Endothelial cell (in vitro differentiated cells): ENCODE measurements around the gene BMPR1B. TPM values are rescaled to one million over a fixed set of nuclear protein-coding genes. Genes with fewer than 3 reads are reported as not detected.

Source experiments
- DNase-seq: peaks from one replicate; pipeline ENCODE4 v3.0.0; 2021; ENCODE audit warnings: low spot score
- H3K27ac Mint-ChIP-seq: one replicate; pipeline ENCODE4 v1.8.0; 2021; ENCODE audit warnings: mixed read lengths, inconsistent platforms; ENCODE audit not compliant: unreplicated experiment
- H3K27me3 Mint-ChIP-seq: one replicate; pipeline ENCODE4 v1.8.0; 2021; ENCODE audit warnings: mild to moderate bottlenecking, moderate library complexity, mixed read lengths, inconsistent platforms; ENCODE audit not compliant: unreplicated experiment
- H3K36me3 Mint-ChIP-seq: one replicate; pipeline ENCODE4 v1.8.0; 2021; ENCODE audit warnings: mild to moderate bottlenecking, low read depth, mixed read lengths, inconsistent platforms; ENCODE audit not compliant: unreplicated experiment
- H3K4me1 Mint-ChIP-seq: one replicate; pipeline ENCODE4 v1.8.0; 2021; ENCODE audit warnings: mild to moderate bottlenecking, mixed read lengths, inconsistent platforms; ENCODE audit not compliant: unreplicated experiment
- H3K4me3 Mint-ChIP-seq: one replicate; pipeline ENCODE4 v1.8.0; 2021; ENCODE audit warnings: mild to moderate bottlenecking, mixed read lengths, inconsistent platforms; ENCODE audit not compliant: unreplicated experiment
- H3K9me3 Mint-ChIP-seq: one replicate; pipeline ENCODE4 v1.8.0; 2021; ENCODE audit warnings: mixed read lengths, inconsistent platforms; ENCODE audit not compliant: unreplicated experiment
- CTCF ChIP-seq: fragments of 200-600 bp; sonication (generic); IDR thresholded peaks from one replicate; pipeline ENCODE4 v1.5.0; 2021; ENCODE audit warnings: antibody characterized with exemption; ENCODE audit not compliant: unreplicated experiment
- total RNA-seq: library from RNA; stranded (reverse); fragmentation: NEBNext Ultra II Directional; extraction: Animal tissue kit (Norgen Biotek cat#: 25700); gene quantifications from one replicate; pipeline ENCODE4 v1.2.1, GENCODE V29; 2021; ENCODE audit not compliant: unreplicated experiment

The BMPR1B gene
- total RNA-seq, 1 donor from 2014 or later, result 5.4 TPM

- no peak for DNase-seq
- Mint-ChIP-seq H3K9me3 (no peaks in the 10 kb centered on the region), H3K27ac (no peak overlapping the region), H3K27me3 (no peaks in the 10 kb centered on the region), H3K4me3 (no peak overlapping the region), H3K4me1 (peaks cover 3% of the 10 kb centered on the region), H3K36me3 (no peaks in the 10 kb centered on the region)
- TF ChIP-seq CTCF, result no peak
Measured at GRCh38 chr4:94962484-94962883, 204.7 kb downstream of the BMPR1B start.

- no peaks in the 10 kb centered on the region for H3K9me3 Mint-ChIP-seq
- H3K4me1 Mint-ChIP-seq, result peaks cover 3% of the 10 kb centered on the region
- DNase-seq, result no peak
- H3K27me3 Mint-ChIP-seq, result no peaks in the 10 kb centered on the region
- no peak overlapping the region for H3K27ac Mint-ChIP-seq
- H3K36me3 Mint-ChIP-seq, result no peaks in the 10 kb centered on the region
- no peak for TF ChIP-seq CTCF
- no peak overlapping the region for H3K4me3 Mint-ChIP-seq
Measured at GRCh38 chr4:94965852-94966251, 208.1 kb downstream of the BMPR1B start.

GRCh38 chr4:94968493-94968892 is 210.7 kb downstream of the BMPR1B start:
- TF ChIP-seq CTCF, result no peak
- no peaks in the 10 kb centered on the region for H3K36me3 Mint-ChIP-seq
- H3K27me3 Mint-ChIP-seq, result peaks cover 2% of the 10 kb centered on the region
- H3K4me3 Mint-ChIP-seq, result no peak overlapping the region
- H3K9me3 Mint-ChIP-seq, result no peaks in the 10 kb centered on the region
- peaks cover 3% of the 10 kb centered on the region for H3K4me1 Mint-ChIP-seq
- no peak for DNase-seq
- H3K27ac Mint-ChIP-seq, result no peak overlapping the region

- Mint-ChIP-seq H3K4me1 (no peaks in the 10 kb centered on the region), H3K27ac (no peak overlapping the region), H3K9me3 (no peaks in the 10 kb centered on the region), H3K36me3 (no peaks in the 10 kb centered on the region), H3K4me3 (no peak overlapping the region), H3K27me3 (peaks cover 2% of the 10 kb centered on the region)
- DNase-seq, result no peak
- TF ChIP-seq CTCF, result no peak
Measured at GRCh38 chr4:94970650-94971049, 212.9 kb downstream of the BMPR1B start.

GRCh38 chr4:94974773-94975172 is 217.0 kb downstream of the BMPR1B start:
- Mint-ChIP-seq H3K4me1 (no peaks in the 10 kb centered on the region), H3K4me3 (no peak overlapping the region), H3K27ac (no peak overlapping the region), H3K9me3 (no peaks in the 10 kb centered on the region), H3K36me3 (no peaks in the 10 kb centered on the region), H3K27me3 (peaks cover 2% of the 10 kb centered on the region)
- TF ChIP-seq CTCF, result no peak
- no peak for DNase-seq
